ENCODE measurements around the gene SYNE3.
A peak's percentile ranks its signal among the peaks of the same experiment; 100 is the strongest.

Gene SYNE3

GRCh38 chr14:95497561-95498011 is 18.9 kb downstream of the SYNE3 start:
- no peak overlapping the region for H3K4me3 ChIP-seq (ENCODE audit: low read depth, low read length, poor library complexity, severe bottlenecking)
- no peaks in the 10 kb centered on the region for H3K9me2 ChIP-seq (ENCODE audit: low read depth, low read length)
- no peaks in the 10 kb centered on the region for H3F3A ChIP-seq (ENCODE audit: insufficient read depth, low read length)
- no peaks in the 10 kb centered on the region for H3K79me2 ChIP-seq (ENCODE audit: insufficient read depth, low read length)
- no peak overlapping the region for H3K4me2 ChIP-seq (ENCODE audit: low read length)
- H3K4me1 ChIP-seq (ENCODE audit: insufficient read depth, low read length, severe bottlenecking) = peaks cover 39% of the 10 kb centered on the region
- H3K9ac ChIP-seq (ENCODE audit: low read length) = no peak overlapping the region
- peak overlapping the region; percentile 29 for H3K27ac ChIP-seq (ENCODE audit: low read depth, low read length, poor library complexity, severe bottlenecking)
- no peaks in the 10 kb centered on the region for H4K20me1 ChIP-seq (ENCODE audit: insufficient read depth, low read length)
- no peaks in the 10 kb centered on the region for H3K9me3 ChIP-seq (ENCODE audit: low read length)
- TF ChIP-seq EZH2 (IDR thresholded peaks at IDR 0.05; ENCODE audit: borderline replicate concordance, low read length) (no peak), CTCF (IDR thresholded peaks at IDR 0.05; ENCODE audit: low read length) (no peak)
- H2AFZ ChIP-seq (ENCODE audit: low read length) = no peak overlapping the region
- no peaks in the 10 kb centered on the region for H3K27me3 ChIP-seq (ENCODE audit: insufficient read depth, low read length)
- no peaks in the 10 kb centered on the region for H3K36me3 ChIP-seq (ENCODE audit: insufficient read depth, low read length)

- Histone ChIP-seq H3K79me2 (ENCODE audit: insufficient read depth, low read length) (no peaks in the 10 kb centered on the region), H3K9ac (ENCODE audit: low read length) (no peak overlapping the region), H3K9me3 (ENCODE audit: low read length) (no peaks in the 10 kb centered on the region)
Observed at GRCh38 chr14:95496690-95497259, 19.7 kb downstream of the SYNE3 start.

GRCh38 chr14:95496111-95496681 is 20.3 kb downstream of the SYNE3 start:
- Histone ChIP-seq H4K20me1 (ENCODE audit: insufficient read depth, low read length) (no peaks in the 10 kb centered on the region), H3K27me3 (ENCODE audit: insufficient read depth, low read length) (no peaks in the 10 kb centered on the region), H3K4me1 (ENCODE audit: insufficient read depth, low read length, severe bottlenecking) (peaks cover 39% of the 10 kb centered on the region), H3F3A (ENCODE audit: insufficient read depth, low read length) (no peaks in the 10 kb centered on the region), H3K27ac (ENCODE audit: low read depth, low read length, poor library complexity, severe bottlenecking) (peak overlapping the region; percentile 74), H3K9ac (ENCODE audit: low read length) (no peak overlapping the region), H3K4me2 (ENCODE audit: low read length) (peak overlapping the region; percentile 27; the same call in 1 of the 2 replicates), H3K79me2 (ENCODE audit: insufficient read depth, low read length) (no peaks in the 10 kb centered on the region), H3K4me3 (ENCODE audit: low read depth, low read length, poor library complexity, severe bottlenecking) (no peak overlapping the region), H3K9me3 (ENCODE audit: low read length) (no peaks in the 10 kb centered on the region), H3K36me3 (ENCODE audit: insufficient read depth, low read length) (no peaks in the 10 kb centered on the region), H2AFZ (ENCODE audit: low read length) (no peak overlapping the region), H3K9me2 (ENCODE audit: low read depth, low read length) (no peaks in the 10 kb centered on the region)
- no peak for TF ChIP-seq EZH2 (IDR thresholded peaks at IDR 0.05; ENCODE audit: borderline replicate concordance, low read length)
- TF ChIP-seq CTCF (IDR thresholded peaks at IDR 0.05; ENCODE audit: low read length) = no peak

More at GRCh38 chr14:95496690-95497259, 19.7 kb downstream of the SYNE3 start:
- no peaks in the 10 kb centered on the region for H3F3A ChIP-seq (ENCODE audit: insufficient read depth, low read length)
- no peaks in the 10 kb centered on the region for H3K36me3 ChIP-seq (ENCODE audit: insufficient read depth, low read length)
- no peaks in the 10 kb centered on the region for H3K27me3 ChIP-seq (ENCODE audit: insufficient read depth, low read length)
- peaks cover 39% of the 10 kb centered on the region for H3K4me1 ChIP-seq (ENCODE audit: insufficient read depth, low read length, severe bottlenecking)
- H3K4me3 ChIP-seq (ENCODE audit: low read depth, low read length, poor library complexity, severe bottlenecking) = no peak overlapping the region
- TF ChIP-seq EZH2 (IDR thresholded peaks at IDR 0.05; ENCODE audit: borderline replicate concordance, low read length) (no peak), CTCF (IDR thresholded peaks at IDR 0.05; ENCODE audit: low read length) (no peak)
- H4K20me1 ChIP-seq (ENCODE audit: insufficient read depth, low read length) = no peaks in the 10 kb centered on the region
- no peak overlapping the region; the same call in 1 of the 2 replicates for H3K4me2 ChIP-seq (ENCODE audit: low read length)
- H2AFZ ChIP-seq (ENCODE audit: low read length) = no peak overlapping the region
- peak overlapping the region; percentile 29 for H3K27ac ChIP-seq (ENCODE audit: low read depth, low read length, poor library complexity, severe bottlenecking)
- H3K9me2 ChIP-seq (ENCODE audit: low read depth, low read length) = no peaks in the 10 kb centered on the region

Measured in OCI-LY1 (cell line).